Measurements from ENCODE around the gene PTBP3. TPM values are rescaled to one million over a fixed set of nuclear protein-coding genes. Genes with fewer than 3 reads are reported as not detected.

The PTBP3 gene
- total and polyA plus RNA-seq, 2 of the 13 experiments (the other 11 are each of a cell fraction or from before 2014, with no cell fraction given): 52.8 to 61.1 TPM

DNA sequence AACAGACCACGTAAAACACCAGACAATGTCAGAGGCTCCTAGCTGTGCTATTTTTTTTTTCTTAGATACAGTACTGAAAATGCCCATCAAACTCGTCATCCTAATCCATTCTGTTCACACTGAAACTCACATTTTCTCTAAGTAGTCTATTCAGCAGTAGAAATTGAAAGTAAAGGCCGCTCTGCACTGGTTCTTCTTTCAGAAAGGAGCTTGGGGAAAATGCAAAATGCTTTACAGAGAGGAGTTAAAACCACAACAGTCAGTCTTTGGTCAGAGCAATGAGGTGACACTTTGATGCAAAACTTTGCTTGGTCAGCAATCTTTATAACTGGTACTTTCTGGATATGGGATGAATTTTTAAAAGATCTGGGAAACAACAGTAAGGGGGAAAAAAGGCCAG, 114.5 kb downstream of the PTBP3 start:
- no peaks in the 10 kb centered on the region for H3K4me1 ChIP-seq (ENCODE audit: insufficient read depth, low read length)
- no peak overlapping the region for H3K27ac ChIP-seq (ENCODE audit: extremely low read length, insufficient read depth, low read length)
- H4K20me1 ChIP-seq (ENCODE audit: insufficient read depth, low read length): no peaks in the 10 kb centered on the region; the same call in 1 of the 2 replicates
- ChIA-PET CTCF (ENCODE audit: low intra/inter-chr PET ratio, low total read pairs) (no interaction called here), POLR2A (no interaction called here)
- H2AFZ ChIP-seq (ENCODE audit: low read length): no peak overlapping the region
- in situ Hi-C loops (cut with HindIII; ENCODE audit: extremely low pct_ligation_motif_present, low pct_unique_long_range_greater_than_20kb): no loop called here
- no TSS peak for BruUV-seq (replicated peaks)
- DNase-seq (ENCODE audit: low spot score) (no peak), FAIRE-seq (no peak), ATAC-seq (no peak)
- H3K36me3 ChIP-seq (replicated peaks in 1 of 2; ENCODE audit: control insufficient read depth in 1 of 2, insufficient read depth in 2 of 2, low read length in 2 of 2): peaks cover 2 to 39% of the 10 kb centered on the region in 2 experiments
- no peaks in the 10 kb centered on the region for H3K27me3 ChIP-seq (ENCODE audit: control insufficient read depth in 1 of 2, insufficient read depth in 2 of 2, low read length in 2 of 2)
- WGBS (ENCODE audit: low lambda C conversion rate): 93% methylated on average over 3 of the region's 3 CpGs
- no peak overlapping the region for H3K9ac ChIP-seq (ENCODE audit: insufficient read depth, low read depth, low read length)
- H3K4me2 ChIP-seq (ENCODE audit: low read depth, low read length): no peak overlapping the region
- H3K79me2 ChIP-seq (ENCODE audit: insufficient read depth, low read length): no peaks in the 10 kb centered on the region
- no peaks in the 10 kb centered on the region for H3K9me3 ChIP-seq (ENCODE audit: low read length)
- H3K4me3 ChIP-seq (replicated peaks in 1 of 3; ENCODE audit: insufficient read depth in 1 of 3, low read depth in 2 of 3, low read length in 3 of 3): no peak overlapping the region
- TF ChIP-seq RAD51 (IDR thresholded peaks at IDR 0.05; ENCODE audit: borderline replicate concordance): no peak
- no peak for TF ChIP-seq NFE2L1 (CRISPR knock-in tag; IDR thresholded peaks at IDR 0.05; ENCODE audit: borderline replicate concordance)
- no peak for TF ChIP-seq HNRNPLL (IDR thresholded peaks at IDR 0.05; ENCODE audit: low read depth, low read length, poor library complexity, severe bottlenecking)
- no peak for TF ChIP-seq NFE2 (CRISPR knock-in tag; IDR thresholded peaks at IDR 0.05)
- TF ChIP-seq, protein P1, sequence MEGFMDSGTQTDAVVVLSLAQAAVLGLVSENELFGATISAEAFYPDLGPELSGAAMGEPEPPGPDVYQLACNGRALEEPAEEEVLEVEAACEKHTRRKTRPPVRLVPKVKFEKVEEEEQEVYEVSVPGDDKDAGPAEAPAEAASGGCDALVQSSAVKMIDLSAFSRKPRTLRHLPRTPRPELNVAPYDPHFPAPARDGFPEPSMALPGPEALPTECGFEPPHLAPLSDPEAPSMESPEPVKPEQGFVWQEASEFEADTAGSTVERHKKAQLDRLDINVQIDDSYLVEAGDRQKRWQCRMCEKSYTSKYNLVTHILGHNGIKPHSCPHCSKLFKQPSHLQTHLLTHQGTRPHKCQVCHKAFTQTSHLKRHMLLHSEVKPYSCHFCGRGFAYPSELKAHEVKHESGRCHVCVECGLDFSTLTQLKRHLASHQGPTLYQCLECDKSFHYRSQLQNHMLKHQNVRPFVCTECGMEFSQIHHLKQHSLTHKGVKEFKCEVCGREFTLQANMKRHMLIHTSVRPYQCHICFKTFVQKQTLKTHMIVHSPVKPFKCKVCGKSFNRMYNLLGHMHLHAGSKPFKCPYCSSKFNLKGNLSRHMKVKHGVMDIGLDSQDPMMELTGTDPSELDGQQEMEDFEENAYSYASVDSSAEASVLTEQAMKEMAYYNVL (CRISPR knock-in tag; IDR thresholded peaks at IDR 0.05; ENCODE audit: borderline replicate concordance): no peak
- no peak for TF ChIP-seq SNAI1 (CRISPR knock-in tag; IDR thresholded peaks at IDR 0.05; ENCODE audit: borderline replicate concordance)
- TF ChIP-seq MAFF (IDR thresholded peaks at IDR 0.05; ENCODE audit: low read depth, low read length): peak; percentile 90
- no peak for TF ChIP-seq FLYWCH1 (CRISPR knock-in tag; IDR thresholded peaks at IDR 0.05)
- TF ChIP-seq MAFK (conservative IDR thresholded peaks at IDR 0.05 in 1 of 2, IDR thresholded peaks at IDR 0.05 in 1 of 2; ENCODE audit: low read length in 2 of 2): peak; percentile 87 to 93
- no peak for TF ChIP-seq ZNF3 (CRISPR knock-in tag; IDR thresholded peaks at IDR 0.05)
- intact Hi-C loops (cut with micrococcal nuclease; ENCODE audit: unreplicated experiment): no loop called here
